Gastrocnemius medialis (tissue), 4 donors: ENCODE results near the gene LRRC56.
A peak's percentile ranks its signal among the peaks of the same experiment; 100 is the strongest.

ENCODE experiments used
- CTCF ChIP-seq, 5 experiments: fragments of 450-650 bp in 3 of 5; fragments of 200-600 bp in 2 of 5; sonication (generic) in 2 of 5; IDR thresholded peaks in 4 of 5; conservative IDR thresholded peaks in 1 of 5; 1 replicate in 4 of 5; 2 replicates in 1 of 5; pipeline ENCODE4 v1.5.1; 2016 to 2019; ENCODE audit warnings: antibody characterized with exemption in 5 of 5, mild to moderate bottlenecking in 3 of 5, moderate library complexity in 3 of 5
- POLR2A ChIP-seq, 2 donors: fragments of 450-650 bp; IDR thresholded peaks; one replicate each; pipeline ENCODE4 v1.6.1; 2017; ENCODE audit warnings: antibody characterized with exemption in 2 of 2, mild to moderate bottlenecking in 2 of 2, moderate library complexity in 2 of 2

- TF ChIP-seq POLR2A (IDR thresholded peaks at IDR 0.05) (peak; percentile 83 to 84), CTCF (IDR thresholded peaks at IDR 0.05 in 4 of 5, conservative IDR thresholded peaks at IDR 0.05 in 1 of 5) (peak in 2 of 5 experiments; percentile 29 to 38)
Measured at GRCh38 chr11:506238-506994, 30.9 kb upstream of the LRRC56 start.
